GM19351 (cell line): Measurements from ENCODE around the gene ANKHD1.
A peak's percentile ranks its signal among the peaks of the same experiment; 100 is the strongest.
"Not testable (repeated sequence)": the region's sequence is repeated elsewhere in the genome, so short reads cannot be mapped to it uniquely, and the experiment has no call there.

Source experiments
- ATAC-seq: cut with Tn5 transposase; IDR thresholded peaks from one replicate; pipeline ENCODE4 v1.9.1; 2021; ENCODE audit warnings: mild to moderate bottlenecking, moderate library complexity; ENCODE audit not compliant: unreplicated experiment

The ANKHD1 gene

GRCh38 chr5:140563596-140563995 lies 162.0 kb downstream of the ANKHD1 start:
- no peak for ATAC-seq

GRCh38 chr5:140564196-140565023 lies 162.8 kb downstream of the ANKHD1 start, which contains the start of the genes APBB3 and SLC35A4:
TSS of gene APBB3 (minus strand) at chr5:140564598. CDS start at chr5:140564245, 353 bp downstream.
TSS of gene SLC35A4 (plus strand) at chr5:140564828. CDS start at chr5:140567170, 2,342 bp downstream.
- ATAC-seq, result peak; percentile 82

GRCh38 chr5:140565024-140565779 lies 163.6 kb downstream of the ANKHD1 start:
- ATAC-seq, result no peak

GRCh38 chr5:140565780-140566095 lies 164.1 kb downstream of the ANKHD1 start:
- ATAC-seq, result no peak

- no peak for ATAC-seq
Measured at GRCh38 chr5:140566665-140567064, 165.0 kb downstream of the ANKHD1 start.

- no peak for ATAC-seq
Measured at GRCh38 chr5:140567136-140567818, 165.6 kb downstream of the ANKHD1 start.

GRCh38 chr5:140567871-140568270 lies 166.2 kb downstream of the ANKHD1 start:
- no peak for ATAC-seq

GRCh38 chr5:140568443-140569063 lies 166.9 kb downstream of the ANKHD1 start:
- ATAC-seq, result no peak

GRCh38 chr5:140569197-140569596 lies 167.6 kb downstream of the ANKHD1 start:
- peak; percentile 25 for ATAC-seq

GRCh38 chr5:140570058-140570457 lies 168.4 kb downstream of the ANKHD1 start:
- no peak for ATAC-seq

GRCh38 chr5:140570488-140570887 lies 168.9 kb downstream of the ANKHD1 start:
- no peak for ATAC-seq

- no peak for ATAC-seq
Measured at GRCh38 chr5:140571105-140571504, 169.5 kb downstream of the ANKHD1 start.

GRCh38 chr5:140573683-140574082 lies 172.1 kb downstream of the ANKHD1 start:
- no peak for ATAC-seq

GRCh38 chr5:140574165-140574564 lies 172.5 kb downstream of the ANKHD1 start:
- ATAC-seq, result no peak

GRCh38 chr5:140575309-140575708 lies 173.7 kb downstream of the ANKHD1 start:
- no peak for ATAC-seq

- ATAC-seq, result no peak
Measured at GRCh38 chr5:140576776-140577201, 175.2 kb downstream of the ANKHD1 start.

GRCh38 chr5:140579188-140579747 lies 177.6 kb downstream of the ANKHD1 start:
- ATAC-seq, result not testable (repeated sequence)

- no peak for ATAC-seq
Measured at GRCh38 chr5:140587495-140587894, 185.9 kb downstream of the ANKHD1 start.

- no peak for ATAC-seq
Measured at GRCh38 chr5:140588311-140589070, 186.9 kb downstream of the ANKHD1 start.
